HG02763 (cell line): ENCODE data around the gene UGT2B11.
"Not testable (repeated sequence)": the region's sequence is repeated elsewhere in the genome, so short reads cannot be mapped to it uniquely, and the experiment has no call there.

Experiments
- ATAC-seq: cut with Tn5 transposase; IDR thresholded peaks from one replicate; pipeline ENCODE4 v1.9.1; 2021; ENCODE audit warnings: mild to moderate bottlenecking, moderate library complexity; ENCODE audit not compliant: unreplicated experiment

UGT2B11 gene

DNA sequence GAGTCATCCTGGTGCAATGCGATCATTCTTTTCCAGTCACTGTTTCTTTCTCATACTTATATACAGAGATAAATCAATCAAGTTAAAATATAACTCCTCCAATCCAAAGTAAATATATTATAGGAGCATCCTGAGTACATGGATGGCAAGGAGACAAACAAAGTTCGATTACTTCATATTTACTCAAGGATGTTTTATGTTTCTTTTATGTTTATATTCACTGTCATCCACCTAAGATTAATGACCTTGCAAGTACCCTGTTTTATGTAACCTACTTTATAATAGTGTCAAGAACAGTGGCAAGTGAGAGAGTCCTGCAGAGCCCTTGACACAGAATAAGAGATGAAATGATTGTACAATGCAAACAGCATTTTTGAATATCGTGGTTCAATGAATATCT lies at the start of gene UGT2B11:
TSS of gene UGT2B11 (minus strand) at position 33 of the 400 bp plus-strand sequence. CDS start at position 7, 26 bp downstream.
- no peak for ATAC-seq

DNA sequence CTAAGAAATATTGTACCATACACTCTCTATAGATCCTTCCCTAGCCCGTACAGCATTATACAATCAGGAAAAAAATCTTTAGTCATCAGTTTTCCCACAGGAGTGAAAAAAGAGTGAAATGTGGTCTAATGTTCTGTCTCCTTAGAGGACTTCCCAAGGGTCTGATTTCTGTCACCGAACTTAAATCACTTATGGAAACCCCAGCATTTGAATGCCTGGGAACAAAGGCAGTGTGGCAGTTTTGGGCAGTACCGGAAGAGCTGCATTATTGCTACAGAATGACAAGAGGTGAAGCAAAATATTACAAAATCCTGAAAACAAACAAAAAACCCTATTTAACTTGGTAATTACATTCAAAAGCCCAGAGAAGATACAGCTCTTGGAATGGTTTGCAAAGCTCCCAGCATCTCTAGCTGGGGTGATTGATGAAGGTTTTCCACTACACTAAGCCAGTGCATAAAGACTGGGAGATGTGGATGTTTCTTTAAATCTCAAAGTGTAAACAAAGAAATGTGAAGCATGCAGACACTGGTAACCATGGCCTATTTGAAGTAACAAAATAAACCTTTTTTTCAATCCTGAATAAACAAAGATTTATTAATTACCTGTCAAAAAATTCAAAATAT lies 38.7 kb upstream of the UGT2B11 start:
- not testable (repeated sequence) for ATAC-seq

DNA sequence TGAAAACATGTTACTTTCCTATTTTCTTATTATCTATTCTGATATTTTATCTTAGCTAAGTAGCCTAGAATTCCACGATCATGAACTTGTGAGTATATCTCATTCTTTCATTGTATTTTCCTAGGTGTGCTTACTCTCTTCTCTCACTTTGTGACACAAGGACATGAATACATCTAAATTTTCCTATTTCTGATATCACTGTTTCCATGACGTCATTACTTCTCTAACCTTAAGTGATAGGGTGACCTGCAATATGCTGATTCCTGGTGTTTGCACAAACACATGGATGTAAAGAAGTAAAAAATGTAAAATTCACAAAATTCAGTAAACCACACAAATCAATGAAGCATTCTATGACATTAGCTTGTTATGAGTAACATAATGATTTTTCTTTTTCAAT lies 36.3 kb upstream of the UGT2B11 start:
- ATAC-seq = not testable (repeated sequence)

DNA sequence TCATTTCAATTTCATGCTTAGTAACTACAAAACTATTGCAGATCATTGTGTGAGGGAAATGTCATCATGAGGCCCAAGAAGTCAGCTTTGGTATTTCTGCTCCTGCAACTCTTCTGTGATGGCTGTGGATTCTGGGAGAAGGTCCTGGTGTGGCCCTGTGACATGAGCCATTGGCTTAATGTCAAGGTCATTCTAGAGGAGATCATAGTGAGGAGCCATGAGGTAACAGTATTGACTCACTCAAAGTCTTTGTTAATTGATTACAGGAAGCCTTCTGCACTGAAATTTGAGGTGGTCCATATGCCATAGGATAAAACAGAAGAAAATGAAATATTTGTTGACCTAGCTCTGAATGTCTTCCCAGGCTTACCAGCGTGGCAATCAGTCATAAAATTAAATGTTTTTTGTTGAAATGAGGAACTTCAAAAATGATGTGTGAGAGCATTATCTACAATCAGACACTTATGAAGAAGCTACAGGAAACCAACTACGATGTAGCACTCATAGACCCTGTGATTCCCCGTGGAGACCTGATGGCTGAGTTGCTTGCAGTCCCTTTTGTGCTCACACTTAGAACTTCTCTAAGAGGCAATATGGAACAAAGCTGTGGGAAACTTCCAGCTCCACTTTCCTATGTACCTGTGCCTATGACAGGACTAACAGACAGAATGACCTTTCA lies 28.2 kb upstream of the UGT2B11 start:
- ATAC-seq = not testable (repeated sequence)

DNA sequence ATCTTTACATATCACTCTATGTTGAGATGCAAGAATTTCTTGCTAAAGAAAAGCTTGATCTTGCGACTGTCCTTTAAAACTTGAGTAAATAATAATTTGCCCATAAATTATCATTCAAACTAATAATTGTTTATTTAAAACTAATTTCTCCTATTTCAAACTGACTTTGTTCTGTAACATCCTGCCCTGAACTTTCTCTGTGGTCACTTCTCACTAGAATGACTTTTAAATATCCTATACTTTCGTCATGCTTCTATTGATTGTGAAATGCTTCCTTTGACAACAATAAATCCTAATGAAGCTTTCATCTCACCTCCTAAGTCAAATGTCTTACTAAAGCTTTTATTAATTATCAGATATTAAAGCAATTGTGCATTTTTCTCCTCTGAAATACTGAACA lies 27.2 kb upstream of the UGT2B11 start:
- not testable (repeated sequence) for ATAC-seq

DNA sequence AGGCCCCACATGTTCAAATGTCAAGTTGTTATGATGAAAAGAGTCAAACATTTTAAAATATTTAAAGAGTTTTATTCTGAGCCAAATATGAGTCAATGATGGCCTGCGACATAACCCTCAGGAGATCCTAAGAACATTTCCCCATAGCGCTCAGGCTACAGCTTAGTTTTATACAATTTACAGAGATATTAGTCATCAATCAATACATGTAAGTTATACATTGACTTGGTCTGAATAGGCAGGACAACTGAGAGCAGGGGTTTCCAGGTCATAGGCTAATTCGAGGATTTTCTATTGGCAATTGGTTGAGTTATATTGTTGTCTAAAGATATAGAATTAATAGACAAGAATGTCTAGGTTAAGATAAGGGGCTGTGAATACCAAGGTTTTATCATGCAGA lies 26.2 kb upstream of the UGT2B11 start:
- ATAC-seq = not testable (repeated sequence)

DNA sequence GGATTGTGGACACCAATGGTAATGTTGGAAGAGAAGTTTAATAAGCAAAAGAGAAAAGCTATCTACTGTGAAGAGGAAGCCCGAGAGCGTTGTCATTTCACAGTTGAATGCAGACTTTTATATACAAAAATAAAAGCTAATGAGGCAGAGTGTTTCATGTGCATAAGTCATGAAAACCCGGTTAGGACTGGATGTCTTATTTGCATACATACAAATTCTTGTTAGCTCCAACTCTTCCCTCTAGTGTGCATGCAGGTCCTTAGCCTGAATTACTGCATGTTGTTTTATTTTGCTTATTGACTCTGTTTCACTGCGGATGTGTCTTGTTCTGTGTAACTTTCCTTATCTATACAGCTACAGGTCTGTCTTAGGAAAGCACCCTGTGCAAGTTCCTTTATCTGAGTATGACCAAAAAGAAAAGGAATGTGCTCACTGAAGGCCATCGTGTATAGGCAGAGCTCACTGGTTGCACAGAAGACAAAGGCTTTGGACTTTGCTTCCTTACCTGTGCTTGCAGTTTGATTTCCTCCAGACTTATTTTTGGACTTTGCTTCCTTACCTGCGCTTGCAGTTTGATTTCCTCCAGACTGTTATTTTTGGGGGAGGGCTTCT lies 25.1 kb upstream of the UGT2B11 start:
- no peak for ATAC-seq

DNA sequence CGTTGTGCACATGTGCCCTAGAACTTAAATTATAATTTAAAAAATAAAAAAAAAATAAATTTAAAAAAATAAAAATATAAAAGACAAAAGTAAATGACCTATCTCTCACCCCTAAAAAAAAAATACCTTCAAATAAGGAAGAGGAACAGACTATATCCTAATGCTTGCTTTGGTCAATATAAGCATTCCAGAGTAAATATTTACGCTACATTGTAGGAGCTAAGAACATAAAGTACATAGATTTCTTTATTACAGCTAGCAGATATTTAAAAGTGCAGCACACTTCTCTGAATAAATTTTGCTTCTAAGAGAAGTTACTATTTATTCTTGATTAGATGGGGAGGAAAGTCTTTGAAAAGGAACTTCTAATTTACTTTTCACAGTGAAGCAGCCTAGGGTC lies 24.5 kb upstream of the UGT2B11 start:
- no peak for ATAC-seq

DNA sequence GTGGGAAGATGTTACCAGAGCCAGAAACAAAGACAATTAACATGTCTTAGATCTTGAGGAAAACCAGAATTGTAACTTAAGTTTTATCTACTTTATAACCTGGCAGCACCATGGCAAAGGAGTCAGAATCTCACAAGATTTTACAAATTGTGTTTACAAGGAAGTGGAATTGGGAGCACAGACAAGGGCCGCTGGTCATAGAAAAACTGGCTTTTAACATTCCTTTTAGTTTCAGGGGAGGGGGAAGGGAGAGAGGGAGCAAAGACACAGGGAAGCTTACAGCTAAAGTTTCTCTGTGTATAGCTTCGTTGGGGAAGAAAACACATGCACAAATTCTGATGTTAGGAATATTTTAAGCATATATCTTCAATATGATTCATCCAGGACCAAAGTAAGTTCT lies 10.3 kb upstream of the UGT2B11 start:
- ATAC-seq = no peak

DNA sequence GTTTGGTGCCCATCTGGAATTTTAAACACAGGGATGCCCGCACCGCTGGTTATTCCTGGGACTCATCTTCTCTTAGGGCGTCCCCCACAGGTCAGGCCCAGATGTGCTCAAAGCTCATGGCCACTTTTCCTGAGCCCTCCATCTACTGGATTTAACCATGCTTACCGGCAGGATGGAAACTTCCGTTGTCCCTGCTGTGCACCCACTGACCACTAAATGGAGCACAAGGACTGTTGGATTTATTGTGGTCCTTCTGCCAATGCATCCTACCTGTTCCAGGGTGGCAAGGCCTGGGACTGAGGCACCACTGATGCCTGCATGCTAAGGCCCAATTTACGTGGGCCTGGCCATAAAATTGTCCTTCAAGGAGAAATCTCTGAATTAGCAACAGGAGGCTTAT lies 8.7 kb upstream of the UGT2B11 start:
- ATAC-seq = not testable (repeated sequence)

DNA sequence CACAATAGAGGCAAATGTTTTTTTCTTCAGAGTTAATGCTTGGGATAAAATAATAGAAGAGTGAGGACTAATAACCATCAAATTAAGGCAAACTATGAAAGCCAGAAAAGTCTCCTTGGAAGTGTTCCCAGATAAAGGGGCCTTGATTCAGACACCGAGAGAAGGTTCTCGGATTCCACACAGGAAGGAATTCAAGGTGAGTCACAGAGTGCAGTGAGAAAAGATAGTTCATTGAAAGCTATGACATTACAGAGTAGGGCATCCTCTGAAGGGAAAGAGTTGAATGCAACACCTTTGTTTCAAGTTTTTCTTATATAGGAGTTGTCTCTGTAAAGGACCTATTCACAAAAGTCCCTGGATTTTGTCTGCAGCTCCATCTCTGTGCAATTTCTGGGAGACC lies 3.9 kb upstream of the UGT2B11 start:
- ATAC-seq = not testable (repeated sequence)

DNA sequence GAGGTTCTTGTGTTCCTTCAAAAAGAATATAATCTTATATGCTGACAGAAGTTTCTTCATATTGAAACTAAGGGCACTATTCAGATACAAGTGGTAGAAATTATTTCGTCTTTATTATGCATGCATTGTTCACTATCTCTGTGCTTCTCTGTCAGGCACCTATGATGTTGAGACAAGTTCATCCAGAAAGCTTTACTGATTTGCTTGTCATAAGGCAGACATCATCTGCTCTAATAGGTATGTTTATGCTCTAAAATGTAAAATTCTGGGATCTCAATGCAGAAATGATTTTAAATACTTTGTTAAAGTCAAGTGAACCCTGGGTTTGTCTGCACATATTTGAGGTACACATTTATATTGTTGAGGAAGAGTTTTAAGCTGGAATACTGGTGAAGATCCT lies 3.6 kb downstream of the UGT2B11 start:
- ATAC-seq = no peak

DNA sequence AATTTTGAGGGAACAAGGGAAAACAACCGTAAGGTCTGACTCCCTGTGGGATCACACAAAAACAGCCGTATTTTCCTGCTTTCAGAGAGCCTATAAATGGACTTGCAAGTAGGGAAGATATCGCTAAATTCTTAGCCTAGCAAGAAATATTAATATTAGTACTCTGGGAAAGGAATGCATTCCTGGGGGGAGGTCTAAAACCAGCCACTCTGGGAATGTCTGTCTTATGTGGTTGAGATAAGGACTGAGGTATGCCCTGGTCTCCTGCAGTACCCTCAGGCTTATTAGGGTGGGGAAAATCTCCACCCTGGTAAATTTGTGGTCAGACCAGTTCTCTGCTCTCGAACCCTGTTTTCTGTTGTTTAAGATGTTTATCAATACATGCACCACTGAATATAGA lies 16.0 kb downstream of the UGT2B11 start:
- not testable (repeated sequence) for ATAC-seq

DNA sequence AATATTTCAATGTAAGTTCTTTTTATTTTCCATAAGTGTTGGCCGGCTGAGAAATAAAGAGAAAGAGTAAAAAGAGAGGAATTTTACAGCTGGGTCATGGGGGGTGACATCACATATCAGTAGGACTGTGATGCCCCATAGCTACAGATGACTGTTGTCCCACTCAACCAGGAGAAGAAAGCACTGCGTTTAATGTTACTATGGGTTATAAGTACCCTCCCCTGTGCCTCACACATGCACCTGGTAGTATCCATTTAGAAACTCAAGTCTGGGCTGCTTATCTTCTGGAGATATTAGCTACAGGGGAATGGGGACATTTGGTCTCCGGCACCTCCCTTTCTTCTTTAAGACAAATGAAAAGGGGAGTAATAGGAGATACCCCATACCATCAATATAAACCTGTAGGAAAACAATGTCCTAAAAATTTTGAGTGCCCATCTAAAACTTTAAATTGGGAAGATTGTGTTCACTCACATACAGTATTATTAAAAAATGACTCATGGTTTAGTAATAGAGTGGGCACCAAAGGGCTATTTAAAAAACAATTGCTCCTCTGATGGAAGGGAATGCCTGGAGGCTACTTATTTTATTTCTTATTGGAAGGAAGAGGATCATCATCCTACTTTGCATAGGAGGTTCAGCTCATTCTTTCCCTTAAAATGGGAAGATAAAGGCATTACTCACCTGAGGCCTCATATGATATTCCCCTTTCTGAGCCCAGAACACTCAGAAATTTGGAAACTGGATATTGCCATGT lies 18.2 kb downstream of the UGT2B11 start:
- no peak for ATAC-seq

DNA sequence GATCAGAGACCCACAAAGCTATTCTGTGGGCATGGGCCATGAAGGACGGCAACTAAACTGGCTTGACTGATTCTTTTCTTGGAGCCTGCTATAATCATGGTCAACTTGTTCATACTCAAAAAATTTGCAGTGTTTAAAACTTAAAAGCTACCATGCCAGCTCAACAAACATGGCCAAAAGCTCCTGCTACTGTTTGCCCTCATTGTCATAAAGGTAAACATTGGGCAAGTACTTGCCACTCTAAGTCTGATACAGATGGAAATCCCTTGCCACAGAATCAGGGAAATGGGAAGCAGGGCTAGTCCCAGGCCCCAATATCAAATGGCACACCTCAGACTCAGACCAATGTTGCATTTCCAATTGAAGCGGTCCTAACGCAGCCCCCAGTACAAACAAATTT lies 20.4 kb downstream of the UGT2B11 start:
- ATAC-seq = no peak

DNA sequence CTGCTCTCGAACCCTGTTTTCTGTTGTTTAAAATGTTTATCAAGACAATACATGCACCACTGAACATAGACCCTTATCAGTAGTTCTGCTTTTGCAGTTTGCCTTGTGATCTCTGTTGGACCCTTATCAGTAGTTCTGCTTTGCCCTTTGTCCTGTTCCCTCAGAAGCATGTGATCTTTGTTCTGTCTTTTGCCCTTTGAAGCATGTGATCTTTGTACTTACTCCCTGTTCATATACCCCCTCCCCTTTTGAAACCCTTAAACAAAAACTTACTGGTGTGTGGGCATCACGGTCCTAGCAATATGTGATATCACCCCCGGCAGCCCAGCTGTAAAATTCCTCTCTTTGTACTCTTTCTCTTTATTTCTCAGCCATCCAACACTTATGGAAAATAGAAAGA lies 22.6 kb downstream of the UGT2B11 start:
- ATAC-seq = not testable (repeated sequence)

DNA sequence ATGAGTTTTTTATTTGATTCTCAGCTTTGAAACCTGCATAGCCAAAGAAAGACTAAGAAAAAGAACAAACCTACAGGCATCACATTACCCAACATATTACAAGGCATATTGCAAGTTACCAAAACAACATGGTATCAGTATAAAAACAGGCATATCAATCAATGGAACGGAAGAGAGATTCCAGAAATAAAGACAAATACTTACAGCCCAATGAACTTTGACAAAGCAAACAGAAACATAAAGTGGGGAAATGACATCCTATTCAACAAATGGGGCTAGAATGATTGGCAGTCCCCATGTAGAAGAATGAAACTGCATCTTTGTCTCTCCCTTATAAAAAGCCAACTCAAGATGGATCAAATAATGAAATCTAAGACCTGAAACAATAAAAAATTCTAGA lies 23.9 kb downstream of the UGT2B11 start:
- not testable (repeated sequence) for ATAC-seq

DNA sequence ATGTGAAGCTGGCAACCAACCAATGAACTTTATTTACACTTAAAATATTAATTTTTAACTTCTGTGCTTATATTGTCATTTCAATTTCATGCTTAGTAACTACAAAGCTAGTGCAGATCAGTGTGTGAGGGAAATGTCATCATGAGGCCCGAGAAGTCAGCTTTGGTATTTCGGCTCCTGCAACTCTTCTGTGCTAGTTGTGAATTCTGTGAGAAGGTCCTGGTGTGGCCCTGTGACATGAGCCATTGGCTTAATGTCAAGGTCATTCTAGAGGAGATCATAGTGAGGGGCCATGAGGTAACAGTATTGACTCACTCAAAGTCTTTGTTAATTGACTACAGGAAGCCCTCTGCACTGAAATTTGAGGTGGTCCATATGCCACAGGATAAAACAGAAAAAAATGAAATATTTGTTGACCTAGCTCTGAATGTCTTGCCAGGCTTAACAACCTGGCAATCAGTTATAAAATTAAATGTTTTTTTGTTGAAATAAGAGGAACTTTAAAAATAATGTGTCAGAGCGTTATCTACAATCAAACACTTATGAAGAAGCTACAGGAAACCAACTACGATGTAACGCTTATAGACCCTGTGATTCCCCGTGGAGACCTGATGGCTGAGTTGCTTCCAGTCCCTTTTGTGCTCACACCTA lies 32.9 kb downstream of the UGT2B11 start:
- not testable (repeated sequence) for ATAC-seq

DNA sequence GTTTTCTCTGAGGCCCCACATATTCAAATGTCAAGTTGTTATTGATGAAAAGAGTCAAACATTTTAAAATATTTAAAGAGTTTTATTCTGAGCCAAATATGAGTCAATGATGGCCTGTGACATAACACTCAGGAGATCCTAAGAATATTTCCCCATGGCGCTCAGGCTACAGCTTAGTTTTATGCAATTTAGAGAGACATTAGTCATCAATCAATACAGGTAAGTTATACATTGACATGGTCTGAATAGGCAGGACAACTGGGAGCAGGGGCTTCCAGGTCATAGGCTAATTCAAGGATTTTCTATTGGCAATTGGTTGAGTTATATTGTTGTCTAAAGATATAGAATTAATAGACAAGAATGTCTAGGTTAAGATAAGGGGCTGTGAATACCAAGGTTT lies 34.7 kb downstream of the UGT2B11 start:
- ATAC-seq = not testable (repeated sequence)

DNA sequence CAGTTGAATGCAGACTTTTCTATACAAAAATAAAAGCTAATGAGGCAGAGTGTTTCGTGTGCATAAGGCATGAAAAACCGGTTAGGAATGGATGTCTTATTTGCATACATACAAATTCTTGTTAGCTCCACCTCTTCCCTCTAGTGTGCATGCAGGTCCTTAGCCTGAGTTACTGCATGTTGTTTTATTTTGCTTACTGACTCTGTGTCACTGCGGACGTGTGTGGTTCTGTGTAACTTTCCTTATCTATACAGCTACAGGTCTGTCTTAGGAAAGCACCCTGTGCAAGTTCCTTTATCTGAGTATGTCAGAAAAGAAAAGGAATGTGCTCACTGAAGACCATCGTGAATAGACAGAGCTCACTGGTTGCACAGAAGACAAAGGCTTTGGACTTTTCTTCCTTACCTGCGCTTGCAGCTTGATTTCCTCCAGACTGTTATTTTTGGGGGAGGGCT lies 35.8 kb downstream of the UGT2B11 start:
- ATAC-seq = not testable (repeated sequence)
